Occipital lobe (tissue), 2 donors: ENCODE measurements around the gene SEMA3D. TPM values are rescaled to one million over a fixed set of nuclear protein-coding genes. Genes with fewer than 3 reads are reported as not detected.

ENCODE experiments used
- DNase-seq: peaks from one replicate; lab custom pipeline; 2025; lab: John Stamatoyannopoulos, UW
- total RNA-seq: library from RNA; depleted of rRNA; stranded (reverse); fragments of >200 nt; gene quantifications from one replicate; pipeline ENCODE4 v1.2.3, GENCODE V29; 2014

Gene SEMA3D
- total RNA-seq, 1 donor from 2014 or later: 4.4 TPM

GRCh38 chr7:85079434-85079833 is 107.4 kb downstream of the SEMA3D start:
- no peak for DNase-seq

GRCh38 chr7:85078181-85078580 is 108.7 kb downstream of the SEMA3D start:
- no peak for DNase-seq

GRCh38 chr7:85075864-85076263 is 111.0 kb downstream of the SEMA3D start:
- DNase-seq: no peak

GRCh38 chr7:85074992-85075391 is 111.9 kb downstream of the SEMA3D start:
- no peak for DNase-seq

- DNase-seq: no peak
Observed at GRCh38 chr7:85074016-85074415, 112.8 kb downstream of the SEMA3D start.

- no peak for DNase-seq
Observed at GRCh38 chr7:85070967-85071628, 115.8 kb downstream of the SEMA3D start.

- DNase-seq: no peak
Observed at GRCh38 chr7:85068799-85069198, 118.1 kb downstream of the SEMA3D start.

GRCh38 chr7:85067371-85067770 is 119.5 kb downstream of the SEMA3D start:
- no peak for DNase-seq

- DNase-seq: no peak
Observed at GRCh38 chr7:85065888-85066485, 120.9 kb downstream of the SEMA3D start.

GRCh38 chr7:85065306-85065705 is 121.5 kb downstream of the SEMA3D start:
- no peak for DNase-seq

GRCh38 chr7:85062651-85063050 is 124.2 kb downstream of the SEMA3D start:
- DNase-seq: no peak

- DNase-seq: no peak
Observed at GRCh38 chr7:85061456-85061855, 125.4 kb downstream of the SEMA3D start.

- no peak for DNase-seq
Observed at GRCh38 chr7:85060696-85061095, 126.2 kb downstream of the SEMA3D start.

- DNase-seq: no peak
Observed at GRCh38 chr7:85055906-85056305, 130.9 kb downstream of the SEMA3D start.

- no peak for DNase-seq
Observed at GRCh38 chr7:85055196-85055595, 131.7 kb downstream of the SEMA3D start.

- DNase-seq: no peak
Observed at GRCh38 chr7:85054306-85054705, 132.6 kb downstream of the SEMA3D start.

GRCh38 chr7:85052894-85053293 is 134.0 kb downstream of the SEMA3D start:
- no peak for DNase-seq

GRCh38 chr7:85052056-85052737 is 134.7 kb downstream of the SEMA3D start:
- no peak for DNase-seq

GRCh38 chr7:85046534-85046933 is 140.3 kb downstream of the SEMA3D start:
- DNase-seq: no peak

GRCh38 chr7:85041605-85042216 is 145.1 kb downstream of the SEMA3D start:
- DNase-seq: peak; percentile 14

- DNase-seq: no peak
Observed at GRCh38 chr7:85039196-85039923, 147.5 kb downstream of the SEMA3D start.

GRCh38 chr7:85038466-85038865 is 148.4 kb downstream of the SEMA3D start:
- DNase-seq: no peak
